GM12801 (cell line): ENCODE measurements around the gene GPR4.

Experiments
- CTCF ChIP-seq: IDR thresholded peaks from one replicate; pipeline ENCODE4 v1.5.1; 2011; ENCODE audit warnings: control low read depth; ENCODE audit not compliant: insufficient read length; ENCODE audit errors: extremely low read depth

The GPR4 gene

GRCh38 chr19:45636275-45636674 lies 34.3 kb upstream of the GPR4 start:
- TF ChIP-seq CTCF = no peak

GRCh38 chr19:45632468-45633196 lies 30.6 kb upstream of the GPR4 start:
- TF ChIP-seq CTCF = no peak

- TF ChIP-seq CTCF = no peak
Observed at GRCh38 chr19:45630463-45630862, 28.5 kb upstream of the GPR4 start.

- no peak for TF ChIP-seq CTCF
Observed at GRCh38 chr19:45629704-45630103, 27.7 kb upstream of the GPR4 start.

- no peak for TF ChIP-seq CTCF
Observed at GRCh38 chr19:45623984-45624383, 22.0 kb upstream of the GPR4 start.

- TF ChIP-seq CTCF = no peak
Observed at GRCh38 chr19:45621976-45622503, 20.0 kb upstream of the GPR4 start.

- TF ChIP-seq CTCF = no peak
Observed at GRCh38 chr19:45621389-45621788, 19.4 kb upstream of the GPR4 start.
